ENCODE data around the gene XPO5.

- TF ChIP-seq CTCF (IDR thresholded peaks at IDR 0.05) (no peak), POLR2A (IDR thresholded peaks at IDR 0.05) (no peak)
Observed at GRCh38 chr6:43609402-43609801, 33.6 kb upstream of the XPO5 start.
